Calu3 (cell line): ENCODE measurements around the gene OR2L8. TPM values are rescaled to one million over a fixed set of nuclear protein-coding genes. Genes with fewer than 3 reads are reported as not detected.

ENCODE experiments used
- BruUV-seq: library from RNA; stranded (reverse); fragments of 400-500 nt; replicated peaks from 2 replicates; lab custom pipeline; 2021; lab: Mats Ljungman, UMichigan
- CTCF ChIA-PET: fragments of 300-600 bp; sonication (Branson Sonifier 250); formaldehyde crosslinking; loops from one replicate; lab custom pipeline; 2022; ENCODE audit warnings: antibody characterized with exemption; lab: Charles Lee
- DNase-seq: peaks from one replicate; pipeline ENCODE4 v3.0.0; 2022
- H3K27ac Mint-ChIP-seq: one replicate; pipeline ENCODE4 v1.8.0; 2022; ENCODE audit warnings: mixed read lengths; ENCODE audit not compliant: unreplicated experiment
- H3K27me3 Mint-ChIP-seq: one replicate; pipeline ENCODE4 v1.8.0; 2022; ENCODE audit warnings: mixed read lengths; ENCODE audit not compliant: unreplicated experiment
- H3K36me3 Mint-ChIP-seq: one replicate; pipeline ENCODE4 v1.8.0; 2022; ENCODE audit warnings: mild to moderate bottlenecking, moderate library complexity, mixed read lengths; ENCODE audit not compliant: insufficient read depth, unreplicated experiment
- H3K4me1 Mint-ChIP-seq: one replicate; pipeline ENCODE4 v1.8.0; 2022; ENCODE audit warnings: mild to moderate bottlenecking, low read depth, mixed read lengths; ENCODE audit not compliant: unreplicated experiment
- H3K4me3 Mint-ChIP-seq: one replicate; pipeline ENCODE4 v1.8.0; 2022; ENCODE audit warnings: mild to moderate bottlenecking, low read depth, moderate library complexity, mixed read lengths; ENCODE audit not compliant: unreplicated experiment
- H3K9me3 Mint-ChIP-seq: one replicate; pipeline ENCODE4 v1.8.0; 2022; ENCODE audit warnings: low read depth, mixed read lengths; ENCODE audit not compliant: unreplicated experiment
- intact Hi-C: fragments of 100-400 bp; cut with micrococcal nuclease; formaldehyde crosslinking; loops from one replicate; pipeline ENCODE4 v1.10.0; 2022; ENCODE audit not compliant: unreplicated experiment
- total RNA-seq: library from RNA; stranded (reverse); gene quantifications from 2 replicates; pipeline ENCODE4 v1.2.3, GENCODE V29; 2022
- TF ChIP-seq, protein P1 (sequence below): fragments of 200-600 bp; IDR thresholded peaks from one replicate; pipeline ENCODE4 v1.8.0; 2022; ENCODE audit warnings: antibody characterized with exemption; ENCODE audit not compliant: unreplicated experiment

OR2L8 gene
- total RNA-seq, 1 experiment from 2014 or later, result not detected

DNA sequence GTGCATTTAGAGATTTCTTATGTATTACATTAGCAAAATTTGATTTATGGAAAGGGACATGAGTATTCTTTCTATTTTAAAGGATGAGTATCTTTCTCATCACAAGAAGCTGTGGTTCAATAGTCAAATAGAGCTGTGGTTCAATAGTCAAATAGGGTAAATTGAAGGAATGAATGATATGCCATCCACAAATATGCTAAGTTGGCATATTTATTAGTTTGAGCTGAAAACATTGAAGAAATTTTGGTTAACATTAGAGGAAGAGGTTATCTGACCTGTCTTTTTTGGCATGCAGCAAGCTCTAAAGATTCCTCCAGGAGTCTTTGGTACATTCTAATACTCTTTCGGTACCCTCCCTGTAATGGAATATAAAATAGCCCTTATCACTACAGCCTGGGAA lies 4.8 kb downstream of the OR2L8 start:
- H3K4me1 Mint-ChIP-seq, result no peaks in the 10 kb centered on the region
- no peaks in the 10 kb centered on the region for H3K36me3 Mint-ChIP-seq
- no peak overlapping the region for H3K27ac Mint-ChIP-seq
- no peak overlapping the region for H3K4me3 Mint-ChIP-seq
- no peaks in the 10 kb centered on the region for H3K27me3 Mint-ChIP-seq
- CTCF ChIA-PET, result no interaction called here
- peaks cover 29% of the 10 kb centered on the region for H3K9me3 Mint-ChIP-seq
- intact Hi-C loops, result no loop called here
- DNase-seq, result no peak
- no TSS peak for BruUV-seq
- TF ChIP-seq, protein P1, sequence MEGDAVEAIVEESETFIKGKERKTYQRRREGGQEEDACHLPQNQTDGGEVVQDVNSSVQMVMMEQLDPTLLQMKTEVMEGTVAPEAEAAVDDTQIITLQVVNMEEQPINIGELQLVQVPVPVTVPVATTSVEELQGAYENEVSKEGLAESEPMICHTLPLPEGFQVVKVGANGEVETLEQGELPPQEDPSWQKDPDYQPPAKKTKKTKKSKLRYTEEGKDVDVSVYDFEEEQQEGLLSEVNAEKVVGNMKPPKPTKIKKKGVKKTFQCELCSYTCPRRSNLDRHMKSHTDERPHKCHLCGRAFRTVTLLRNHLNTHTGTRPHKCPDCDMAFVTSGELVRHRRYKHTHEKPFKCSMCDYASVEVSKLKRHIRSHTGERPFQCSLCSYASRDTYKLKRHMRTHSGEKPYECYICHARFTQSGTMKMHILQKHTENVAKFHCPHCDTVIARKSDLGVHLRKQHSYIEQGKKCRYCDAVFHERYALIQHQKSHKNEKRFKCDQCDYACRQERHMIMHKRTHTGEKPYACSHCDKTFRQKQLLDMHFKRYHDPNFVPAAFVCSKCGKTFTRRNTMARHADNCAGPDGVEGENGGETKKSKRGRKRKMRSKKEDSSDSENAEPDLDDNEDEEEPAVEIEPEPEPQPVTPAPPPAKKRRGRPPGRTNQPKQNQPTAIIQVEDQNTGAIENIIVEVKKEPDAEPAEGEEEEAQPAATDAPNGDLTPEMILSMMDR, result no peak

DNA sequence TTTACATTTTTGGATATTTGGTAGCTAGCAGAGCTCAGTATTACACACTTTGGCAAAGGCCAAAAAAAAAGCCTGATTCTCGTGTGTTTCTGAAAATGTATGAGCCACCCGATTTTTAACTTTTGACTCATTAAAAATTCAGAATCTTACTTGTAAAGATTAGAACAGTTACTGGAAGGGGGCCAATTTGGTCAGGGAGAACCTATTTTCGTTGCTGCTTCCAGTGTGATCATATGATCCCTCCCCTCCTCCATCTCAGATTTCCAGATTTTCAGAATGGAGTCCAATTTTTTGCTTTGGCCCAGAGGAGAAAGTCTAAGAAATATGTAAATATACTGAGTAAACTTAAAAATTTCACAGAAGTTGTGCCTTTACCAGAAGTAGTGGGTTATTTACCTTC lies 13.1 kb downstream of the OR2L8 start:
- no peaks in the 10 kb centered on the region for H3K27me3 Mint-ChIP-seq
- CTCF ChIA-PET, result no interaction called here
- H3K36me3 Mint-ChIP-seq, result no peaks in the 10 kb centered on the region
- no peak overlapping the region for H3K4me3 Mint-ChIP-seq
- no peak overlapping the region for H3K27ac Mint-ChIP-seq
- no peaks in the 10 kb centered on the region for H3K4me1 Mint-ChIP-seq
- no peak for DNase-seq
- no TSS peak for BruUV-seq
- intact Hi-C loops, result no loop called here
- TF ChIP-seq, protein P1, result no peak
- peaks cover 21% of the 10 kb centered on the region for H3K9me3 Mint-ChIP-seq

DNA sequence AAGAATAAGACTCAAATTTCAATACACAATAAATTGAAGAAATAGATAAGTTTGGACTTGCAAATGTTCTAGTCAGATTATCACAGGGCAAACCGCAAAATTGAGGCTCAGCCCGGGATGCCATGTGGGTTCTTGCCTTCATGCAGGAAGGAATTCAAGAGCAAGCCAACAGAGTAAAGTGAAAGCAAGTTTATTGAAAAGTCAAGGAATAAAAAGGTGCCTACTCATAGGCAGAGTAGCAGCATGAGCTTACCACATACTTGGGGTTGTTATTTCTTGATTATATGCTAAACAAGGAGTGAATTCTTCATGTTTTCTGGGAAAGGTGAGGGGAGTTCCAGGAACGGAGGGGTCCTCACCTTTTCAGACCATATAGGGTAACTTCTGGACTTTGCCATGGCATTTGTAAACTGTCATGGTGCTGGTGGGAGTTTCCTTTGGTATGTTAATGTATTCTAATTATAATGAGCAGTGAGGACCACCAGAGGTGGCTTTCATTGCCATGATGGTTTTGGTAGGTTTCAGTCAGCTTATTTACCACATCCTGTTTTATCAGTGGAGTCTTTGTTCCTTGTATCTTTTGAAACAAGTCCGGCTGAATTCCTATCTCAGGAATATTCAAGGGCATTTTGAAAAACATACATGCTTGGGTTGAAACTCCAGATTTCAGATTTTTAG lies 14.4 kb downstream of the OR2L8 start:
- Mint-ChIP-seq H3K4me1 (no peaks in the 10 kb centered on the region), H3K9me3 (peaks cover 21% of the 10 kb centered on the region), H3K36me3 (no peaks in the 10 kb centered on the region), H3K27me3 (no peaks in the 10 kb centered on the region), H3K27ac (no peak overlapping the region), H3K4me3 (no peak overlapping the region)
- DNase-seq, result no peak
- CTCF ChIA-PET, result no interaction called here
- no TSS peak for BruUV-seq
- intact Hi-C loops, result no loop called here
- TF ChIP-seq, protein P1, result no peak

DNA sequence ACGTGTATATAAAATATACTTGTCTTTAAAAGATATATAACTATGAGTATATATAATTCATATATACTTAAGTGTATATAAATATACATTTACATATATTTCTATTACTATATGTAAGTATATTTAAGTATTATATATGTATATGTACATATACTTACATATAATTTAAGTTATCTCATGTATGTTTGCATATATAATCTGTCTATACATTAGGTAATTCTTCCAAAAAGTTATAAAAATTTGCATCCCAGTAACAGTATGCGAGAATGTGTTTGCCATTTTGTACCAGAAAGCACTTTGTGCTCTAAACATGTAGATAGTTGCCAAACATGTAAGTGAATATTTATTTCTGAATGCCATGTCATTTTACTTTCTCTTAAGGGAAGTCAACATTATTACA lies 16.3 kb downstream of the OR2L8 start, which contains the start of gene OR2AK2:
TSS of gene OR2AK2 (plus strand) at position 301 of the 400 bp plus-strand sequence. CDS start 144 bp downstream, outside the sequence.
- Mint-ChIP-seq H3K4me1 (no peaks in the 10 kb centered on the region), H3K27ac (no peak within 1 kb of the TSS), H3K36me3 (no peaks in the 10 kb centered on the region), H3K9me3 (peaks cover 16% of the 10 kb centered on the region), H3K4me3 (no peak within 1 kb of the TSS), H3K27me3 (no peaks in the 10 kb centered on the region)
- no TSS peak for BruUV-seq
- TF ChIP-seq, protein P1, result no peak
- CTCF ChIA-PET, result no interaction called here
- intact Hi-C loops, result no loop called here
- DNase-seq, result no peak
